ENCODE results near the gene ACKR3.
A peak's percentile ranks its signal among the peaks of the same experiment; 100 is the strongest.

Gene ACKR3

DNA sequence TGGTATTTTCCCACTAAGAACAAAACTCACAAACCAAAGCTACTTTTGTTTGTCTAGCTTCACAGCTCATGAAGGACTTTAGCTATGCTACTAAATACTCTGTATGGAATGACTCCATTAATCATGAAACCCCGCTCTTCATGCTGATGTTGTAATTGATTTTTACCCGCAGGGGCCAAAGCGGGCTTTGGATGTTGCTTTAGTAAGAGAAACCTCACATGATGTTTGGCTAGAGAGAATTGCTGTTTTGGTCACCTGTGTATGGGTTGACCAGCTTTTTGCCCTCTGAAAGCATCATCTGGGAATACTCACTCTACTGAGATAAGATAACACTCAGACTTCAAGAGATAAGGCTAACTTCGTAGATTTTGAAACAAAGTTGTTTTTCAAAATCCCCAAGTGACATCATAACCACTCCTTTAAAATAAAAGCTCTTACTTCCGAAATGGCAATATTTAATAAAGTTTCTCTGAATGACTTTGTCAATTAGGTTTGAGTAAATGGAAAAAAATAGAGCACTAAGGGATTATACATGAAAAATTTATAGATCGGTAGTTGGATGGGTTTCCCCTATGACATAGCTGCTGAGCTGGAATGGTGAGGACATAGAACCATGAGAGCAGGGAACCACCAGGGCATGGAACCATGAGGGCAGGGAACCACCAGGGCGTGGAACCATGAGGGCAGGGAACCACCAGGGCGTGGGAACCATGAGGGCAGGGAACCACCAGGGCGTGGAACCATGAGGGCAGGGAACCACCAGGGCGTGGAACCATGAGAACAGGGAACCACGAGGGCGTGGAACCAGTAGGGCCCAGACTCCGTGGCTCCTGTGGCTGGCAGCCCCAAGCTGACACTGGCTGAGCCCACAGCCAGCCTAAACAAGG lies 31.9 kb downstream of the ACKR3 start:
- in situ Hi-C loops (cut with MboI; ENCODE audit: low pct_unique_long_range_greater_than_20kb, low sequenced_read_pairs), result no loop called here
- DNase-seq, result no peak

DNA sequence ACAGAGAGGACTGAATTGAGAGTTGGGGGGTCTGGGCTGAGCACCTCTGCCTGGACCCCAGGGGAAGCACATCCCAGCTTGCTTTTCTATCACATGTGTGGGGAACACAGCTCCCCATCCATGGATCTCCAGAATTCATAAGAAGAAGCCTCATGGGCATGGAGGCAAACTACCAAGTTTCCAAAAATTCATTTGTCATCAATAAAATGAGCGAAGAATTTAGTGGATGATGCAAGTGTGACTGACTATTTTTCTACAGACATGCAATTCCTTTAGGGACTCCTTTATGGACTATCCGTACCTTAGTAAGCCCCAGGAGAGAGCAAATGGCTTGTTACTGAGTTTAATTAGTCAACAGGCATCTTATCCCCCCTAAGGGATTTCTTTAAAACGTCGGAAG lies 33.1 kb downstream of the ACKR3 start:
- in situ Hi-C loops (cut with MboI; ENCODE audit: low pct_unique_long_range_greater_than_20kb, low sequenced_read_pairs), result no loop called here
- no peak for DNase-seq

- no peak for DNase-seq
- in situ Hi-C loops (cut with MboI; ENCODE audit: low pct_unique_long_range_greater_than_20kb, low sequenced_read_pairs), result no loop called here
Observed at GRCh38 chr2:236603361-236604015, 33.9 kb downstream of the ACKR3 start.

DNA sequence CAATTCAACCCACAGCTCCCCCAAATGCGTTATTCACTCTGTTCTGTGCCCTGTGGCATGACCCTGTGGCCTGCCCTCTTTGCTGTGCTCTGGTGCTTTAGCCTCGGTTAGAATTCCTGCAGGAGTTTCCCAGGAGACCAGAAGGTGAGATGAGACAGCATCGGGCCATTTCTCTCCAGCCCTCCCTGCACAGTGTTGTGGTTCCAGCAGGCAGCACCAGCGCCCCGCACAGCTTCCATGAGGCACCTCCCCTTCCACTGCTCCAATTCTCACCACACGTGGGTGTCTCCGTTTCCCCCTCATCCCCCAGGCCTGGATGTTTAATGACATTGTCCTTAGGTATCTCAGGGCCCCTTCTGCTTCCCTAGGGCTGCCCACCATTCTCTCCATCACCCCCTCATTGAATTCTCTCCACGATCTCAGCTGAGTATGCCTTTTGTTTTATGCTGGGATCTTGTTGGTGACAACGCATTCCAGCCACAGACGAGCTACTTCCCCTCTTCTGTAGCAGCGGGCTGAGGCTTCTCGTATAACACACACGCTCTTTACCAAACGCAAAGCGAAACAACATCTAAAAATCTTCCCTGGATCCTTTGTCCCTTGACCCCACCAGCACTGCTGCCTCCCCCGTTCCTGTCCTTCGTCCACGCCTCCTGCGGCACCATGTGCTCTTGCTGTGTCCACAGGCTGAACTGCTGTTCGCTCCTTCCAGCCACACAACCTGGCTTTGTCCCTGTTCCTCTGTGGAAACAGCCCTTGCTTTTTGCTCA lies 35.1 kb downstream of the ACKR3 start:
- in situ Hi-C loops (cut with MboI; ENCODE audit: low pct_unique_long_range_greater_than_20kb, low sequenced_read_pairs), result no loop called here
- DNase-seq, result no peak

GRCh38 chr2:236605345-236605734 lies 35.7 kb downstream of the ACKR3 start:
- in situ Hi-C loops (cut with MboI; ENCODE audit: low pct_unique_long_range_greater_than_20kb, low sequenced_read_pairs), result no loop called here
- DNase-seq, result no peak

- in situ Hi-C loops (cut with MboI; ENCODE audit: low pct_unique_long_range_greater_than_20kb, low sequenced_read_pairs), result no loop called here
- DNase-seq, result no peak
Observed at GRCh38 chr2:236606023-236606422, 36.4 kb downstream of the ACKR3 start.

DNA sequence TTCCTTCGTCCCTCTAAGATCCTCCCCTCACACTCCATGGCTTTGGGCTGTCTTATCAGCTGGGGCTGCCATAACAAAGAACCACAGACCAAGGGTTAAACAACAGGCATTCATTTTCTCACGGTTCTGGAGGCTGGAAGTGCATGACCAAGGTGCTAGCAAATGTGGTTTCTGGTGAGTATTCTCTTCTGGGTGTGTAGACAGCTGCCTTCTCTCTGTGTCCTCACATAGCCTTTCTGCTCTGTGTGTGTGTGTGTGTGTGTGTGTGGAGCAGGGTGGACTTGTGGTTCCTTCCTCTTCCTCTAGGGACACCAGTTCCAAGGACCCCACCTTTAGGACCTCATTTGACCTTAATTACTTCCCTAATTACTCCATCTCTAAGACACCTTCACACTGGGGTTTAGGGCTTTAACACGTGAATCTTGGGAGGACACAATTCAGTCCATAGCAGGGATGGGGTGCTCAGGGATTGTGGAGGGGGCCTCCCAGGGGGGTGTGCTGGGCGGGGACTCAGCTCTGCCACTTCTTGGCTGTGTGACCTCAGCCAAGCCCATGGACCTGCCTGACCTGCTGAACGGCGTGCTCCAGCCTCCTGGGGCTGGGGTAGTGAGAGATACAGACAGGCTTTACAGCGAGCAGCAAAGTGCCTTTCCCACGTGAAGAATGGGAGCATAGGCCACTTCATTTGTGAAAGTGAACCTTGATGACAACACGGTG lies 38.0 kb downstream of the ACKR3 start:
- DNase-seq, result peak; percentile 7
- in situ Hi-C loops (cut with MboI; ENCODE audit: low pct_unique_long_range_greater_than_20kb, low sequenced_read_pairs), result no loop called here

DNA sequence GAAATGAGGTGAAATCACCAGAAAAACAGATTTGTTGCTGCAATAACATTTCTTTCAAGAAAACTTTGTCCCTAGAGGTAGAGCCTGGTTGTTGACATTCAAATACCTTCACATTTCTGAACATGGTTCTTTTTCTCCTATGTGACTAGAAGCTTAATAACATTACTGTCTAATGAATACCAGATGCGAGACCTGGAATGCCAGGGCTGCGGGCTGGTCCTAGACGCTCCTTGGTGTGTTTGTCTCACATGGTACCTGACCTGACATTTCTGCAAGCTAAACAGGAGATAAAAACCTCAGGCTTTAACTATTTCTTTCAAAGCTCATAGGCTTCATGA lies 38.5 kb downstream of the ACKR3 start:
- DNase-seq, result no peak
- in situ Hi-C loops (cut with MboI; ENCODE audit: low pct_unique_long_range_greater_than_20kb, low sequenced_read_pairs), result no loop called here

- in situ Hi-C loops (cut with MboI; ENCODE audit: low pct_unique_long_range_greater_than_20kb, low sequenced_read_pairs), result no loop called here
- DNase-seq, result no peak
Observed at GRCh38 chr2:236608710-236609109, 39.1 kb downstream of the ACKR3 start.

GRCh38 chr2:236610991-236611821 lies 41.6 kb downstream of the ACKR3 start:
- DNase-seq, result no peak
- in situ Hi-C loops (cut with MboI; ENCODE audit: low pct_unique_long_range_greater_than_20kb, low sequenced_read_pairs), result no loop called here

- in situ Hi-C loops (cut with MboI; ENCODE audit: low pct_unique_long_range_greater_than_20kb, low sequenced_read_pairs), result no loop called here
- no peak for DNase-seq
Observed at GRCh38 chr2:236612737-236613136, 43.1 kb downstream of the ACKR3 start.

GRCh38 chr2:236613612-236614011 lies 44.0 kb downstream of the ACKR3 start:
- in situ Hi-C loops (cut with MboI; ENCODE audit: low pct_unique_long_range_greater_than_20kb, low sequenced_read_pairs), result no loop called here
- no peak for DNase-seq

- in situ Hi-C loops (cut with MboI; ENCODE audit: low pct_unique_long_range_greater_than_20kb, low sequenced_read_pairs), result no loop called here
- DNase-seq, result no peak
Observed at GRCh38 chr2:236614551-236614950, 44.9 kb downstream of the ACKR3 start.

DNA sequence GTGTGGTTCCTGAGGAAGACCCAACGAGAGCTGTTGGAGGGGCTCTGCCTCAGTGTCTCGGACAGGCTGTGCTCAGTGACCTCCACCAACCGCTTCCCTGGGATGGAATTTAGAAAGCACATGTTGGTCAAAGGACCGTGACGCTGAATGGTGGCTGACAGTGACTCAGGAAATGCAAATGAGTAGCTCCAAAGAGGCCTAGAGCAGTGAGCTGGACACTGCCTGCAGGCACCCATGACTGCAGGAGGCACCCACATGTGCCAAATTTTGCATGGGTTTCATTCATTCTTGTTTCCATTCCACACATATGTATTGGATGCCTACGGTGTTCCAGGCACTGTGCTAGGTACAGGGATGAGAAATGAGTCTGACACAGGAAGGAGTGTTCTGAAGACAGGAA lies 46.4 kb downstream of the ACKR3 start:
- in situ Hi-C loops (cut with MboI; ENCODE audit: low pct_unique_long_range_greater_than_20kb, low sequenced_read_pairs), result no loop called here

DNA sequence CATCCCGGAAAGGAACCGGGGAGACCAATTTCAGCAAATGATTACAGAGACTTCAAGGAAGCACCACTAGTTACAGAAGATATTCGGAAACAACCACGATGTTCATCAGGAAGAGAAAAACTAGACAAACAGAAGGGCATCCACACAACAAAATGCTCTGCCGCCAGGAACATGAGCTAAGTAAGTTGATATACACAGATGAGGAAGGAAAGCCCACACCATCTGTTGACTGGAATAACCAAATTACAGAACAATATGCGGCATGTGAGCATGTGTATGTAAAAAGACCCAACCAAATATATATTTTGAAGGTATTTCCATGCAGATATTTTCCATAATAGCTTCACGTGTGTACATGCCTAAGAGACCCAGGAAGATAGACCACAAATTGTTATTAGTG lies 47.0 kb downstream of the ACKR3 start:
- no peak for DNase-seq
- in situ Hi-C loops (cut with MboI; ENCODE audit: low pct_unique_long_range_greater_than_20kb, low sequenced_read_pairs), result no loop called here

More for the DNA sequence above, 46.4 kb downstream of the ACKR3 start:
- DNase-seq, result no peak

DNA sequence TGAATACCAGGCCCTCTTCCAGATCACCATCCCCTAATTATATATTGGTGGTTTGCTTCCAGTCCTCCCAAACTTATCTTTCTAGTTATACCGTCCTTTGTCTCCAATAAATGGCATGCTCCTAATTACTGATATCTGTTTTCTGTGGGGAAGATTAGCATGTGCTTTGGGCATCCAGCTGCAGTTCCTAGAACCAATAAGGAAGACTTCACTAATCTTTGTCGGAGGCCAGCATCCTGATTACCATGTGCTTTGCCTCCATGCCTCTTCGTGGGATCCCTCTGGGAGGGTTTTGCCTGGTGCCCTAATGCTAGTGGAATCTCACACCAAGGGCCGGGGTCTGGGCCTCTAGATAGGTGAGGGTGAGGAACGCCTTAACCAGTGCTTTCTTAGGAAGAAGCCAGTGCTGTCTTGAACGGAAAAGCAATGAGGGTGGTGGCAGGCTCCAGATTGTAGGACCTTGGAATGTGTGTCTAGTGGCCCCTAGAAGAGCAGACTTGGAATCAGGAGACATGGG lies 47.7 kb downstream of the ACKR3 start:
- no peak for DNase-seq
- in situ Hi-C loops (cut with MboI; ENCODE audit: low pct_unique_long_range_greater_than_20kb, low sequenced_read_pairs), result no loop called here

DNA sequence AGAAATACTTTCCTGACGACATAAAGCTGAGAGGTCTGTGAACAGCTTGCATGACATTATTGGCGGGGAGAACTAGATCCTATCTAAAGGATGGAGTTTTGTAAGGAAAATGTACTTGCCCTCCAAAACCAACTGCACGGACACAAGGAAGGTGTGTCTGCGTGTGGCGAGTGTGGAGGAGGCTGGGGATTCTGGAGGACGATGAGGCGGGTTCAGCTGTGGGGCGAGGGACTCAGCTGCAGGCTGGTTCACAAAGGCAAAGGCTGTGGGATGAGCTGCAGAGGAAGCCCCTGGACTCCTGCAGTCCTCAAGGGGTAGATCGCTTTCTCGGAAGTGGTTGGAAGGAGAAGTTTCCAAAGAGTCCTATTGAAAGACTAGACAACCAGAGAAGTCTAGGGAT lies 48.2 kb downstream of the ACKR3 start:
- no peak for DNase-seq
- in situ Hi-C loops (cut with MboI; ENCODE audit: low pct_unique_long_range_greater_than_20kb, low sequenced_read_pairs), result no loop called here

- DNase-seq, result no peak
Observed at GRCh38 chr2:236618370-236618769, 48.7 kb downstream of the ACKR3 start.

More at GRCh38 chr2:236618370-236618769, 48.7 kb downstream of the ACKR3 start:
- in situ Hi-C loops (cut with MboI; ENCODE audit: low pct_unique_long_range_greater_than_20kb, low sequenced_read_pairs), result no loop called here
